WTC11 (cell line): ENCODE data around the gene CTNNA1.

Source experiments
- CTCF ChIP-seq: fragments of 200-600 bp; IDR thresholded peaks from 2 replicates; pipeline ENCODE4 v1.8.0; 2022; ENCODE audit warnings: antibody characterized with exemption
- SP1 ChIP-seq: sonication (generic); formaldehyde crosslinking; conservative IDR thresholded peaks from 2 replicates; pipeline ENCODE4 v1.8.1; 2022; ENCODE audit warnings: missing genetic modification reagents
- TF ChIP-seq, protein P1 (sequence below): sonication (generic); formaldehyde crosslinking; IDR thresholded peaks from 2 replicates; pipeline ENCODE4 v1.8.0; 2022; ENCODE audit warnings: mild to moderate bottlenecking, missing genetic modification reagents
- TF ChIP-seq, protein P2 (sequence below): sonication (generic); formaldehyde crosslinking; IDR thresholded peaks from 2 replicates; pipeline ENCODE4 v1.8.0; 2023; ENCODE audit warnings: mild to moderate bottlenecking, missing genetic modification reagents
- TF ChIP-seq, protein P3 (sequence below): sonication (generic); formaldehyde crosslinking; IDR thresholded peaks from 2 replicates; pipeline ENCODE4 v1.8.1; 2022; ENCODE audit warnings: mild to moderate bottlenecking, moderate library complexity, missing genetic modification reagents
- TF ChIP-seq, protein P4 (sequence below): fragments of 250-450 bp; sonication (Bioruptor Pico); IDR thresholded peaks from 2 replicates; pipeline ENCODE4 v1.9.0; 2021; ENCODE audit warnings: moderate library complexity, mild to moderate bottlenecking, inconsistent platforms, borderline replicate concordance
- TF ChIP-seq, protein P5 (sequence below): sonication (generic); formaldehyde crosslinking; IDR thresholded peaks from 2 replicates; pipeline ENCODE4 v1.8.1; 2023; ENCODE audit warnings: mild to moderate bottlenecking, moderate library complexity, missing genetic modification reagents

DNA sequence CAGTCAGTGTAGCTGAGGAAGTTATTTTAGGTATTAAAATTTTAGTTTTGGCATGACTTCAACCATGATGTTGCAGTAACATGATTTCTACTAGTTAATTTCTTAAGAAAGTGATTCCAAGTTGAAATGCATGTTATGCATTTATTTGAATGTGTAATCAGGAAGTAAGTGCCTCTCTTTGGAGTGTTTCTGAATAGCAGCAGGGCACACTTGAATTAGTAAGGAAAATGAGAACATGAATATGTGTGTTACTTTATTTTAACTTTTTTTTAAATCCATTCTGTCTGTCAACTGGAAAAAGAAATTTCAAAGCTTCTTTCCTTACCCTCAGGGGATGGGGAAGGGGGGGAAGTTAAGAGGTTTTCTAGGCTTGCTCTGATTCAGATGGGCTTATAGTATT lies 40.4 kb downstream of the CTNNA1 start:
- TF ChIP-seq, protein P1, sequence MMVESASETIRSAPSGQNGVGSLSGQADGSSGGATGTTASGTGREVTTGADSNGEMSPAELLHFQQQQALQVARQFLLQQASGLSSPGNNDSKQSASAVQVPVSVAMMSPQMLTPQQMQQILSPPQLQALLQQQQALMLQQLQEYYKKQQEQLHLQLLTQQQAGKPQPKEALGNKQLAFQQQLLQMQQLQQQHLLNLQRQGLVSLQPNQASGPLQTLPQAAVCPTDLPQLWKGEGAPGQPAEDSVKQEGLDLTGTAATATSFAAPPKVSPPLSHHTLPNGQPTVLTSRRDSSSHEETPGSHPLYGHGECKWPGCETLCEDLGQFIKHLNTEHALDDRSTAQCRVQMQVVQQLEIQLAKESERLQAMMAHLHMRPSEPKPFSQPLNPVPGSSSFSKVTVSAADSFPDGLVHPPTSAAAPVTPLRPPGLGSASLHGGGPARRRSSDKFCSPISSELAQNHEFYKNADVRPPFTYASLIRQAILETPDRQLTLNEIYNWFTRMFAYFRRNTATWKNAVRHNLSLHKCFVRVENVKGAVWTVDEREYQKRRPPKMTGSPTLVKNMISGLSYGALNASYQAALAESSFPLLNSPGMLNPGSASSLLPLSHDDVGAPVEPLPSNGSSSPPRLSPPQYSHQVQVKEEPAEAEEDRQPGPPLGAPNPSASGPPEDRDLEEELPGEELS (CRISPR knock-in tag), result no peak
- TF ChIP-seq CTCF (no peak), SP1 (CRISPR knock-in tag) (no peak)
- TF ChIP-seq, protein P2, sequence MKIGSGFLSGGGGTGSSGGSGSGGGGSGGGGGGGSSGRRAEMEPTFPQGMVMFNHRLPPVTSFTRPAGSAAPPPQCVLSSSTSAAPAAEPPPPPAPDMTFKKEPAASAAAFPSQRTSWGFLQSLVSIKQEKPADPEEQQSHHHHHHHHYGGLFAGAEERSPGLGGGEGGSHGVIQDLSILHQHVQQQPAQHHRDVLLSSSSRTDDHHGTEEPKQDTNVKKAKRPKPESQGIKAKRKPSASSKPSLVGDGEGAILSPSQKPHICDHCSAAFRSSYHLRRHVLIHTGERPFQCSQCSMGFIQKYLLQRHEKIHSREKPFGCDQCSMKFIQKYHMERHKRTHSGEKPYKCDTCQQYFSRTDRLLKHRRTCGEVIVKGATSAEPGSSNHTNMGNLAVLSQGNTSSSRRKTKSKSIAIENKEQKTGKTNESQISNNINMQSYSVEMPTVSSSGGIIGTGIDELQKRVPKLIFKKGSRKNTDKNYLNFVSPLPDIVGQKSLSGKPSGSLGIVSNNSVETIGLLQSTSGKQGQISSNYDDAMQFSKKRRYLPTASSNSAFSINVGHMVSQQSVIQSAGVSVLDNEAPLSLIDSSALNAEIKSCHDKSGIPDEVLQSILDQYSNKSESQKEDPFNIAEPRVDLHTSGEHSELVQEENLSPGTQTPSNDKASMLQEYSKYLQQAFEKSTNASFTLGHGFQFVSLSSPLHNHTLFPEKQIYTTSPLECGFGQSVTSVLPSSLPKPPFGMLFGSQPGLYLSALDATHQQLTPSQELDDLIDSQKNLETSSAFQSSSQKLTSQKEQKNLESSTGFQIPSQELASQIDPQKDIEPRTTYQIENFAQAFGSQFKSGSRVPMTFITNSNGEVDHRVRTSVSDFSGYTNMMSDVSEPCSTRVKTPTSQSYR (CRISPR knock-in tag), result no peak
- TF ChIP-seq, protein P3, sequence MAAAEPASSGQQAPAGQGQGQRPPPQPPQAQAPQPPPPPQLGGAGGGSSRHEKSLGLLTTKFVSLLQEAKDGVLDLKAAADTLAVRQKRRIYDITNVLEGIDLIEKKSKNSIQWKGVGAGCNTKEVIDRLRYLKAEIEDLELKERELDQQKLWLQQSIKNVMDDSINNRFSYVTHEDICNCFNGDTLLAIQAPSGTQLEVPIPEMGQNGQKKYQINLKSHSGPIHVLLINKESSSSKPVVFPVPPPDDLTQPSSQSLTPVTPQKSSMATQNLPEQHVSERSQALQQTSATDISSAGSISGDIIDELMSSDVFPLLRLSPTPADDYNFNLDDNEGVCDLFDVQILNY (CRISPR knock-in tag), result no peak
- TF ChIP-seq, protein P4, sequence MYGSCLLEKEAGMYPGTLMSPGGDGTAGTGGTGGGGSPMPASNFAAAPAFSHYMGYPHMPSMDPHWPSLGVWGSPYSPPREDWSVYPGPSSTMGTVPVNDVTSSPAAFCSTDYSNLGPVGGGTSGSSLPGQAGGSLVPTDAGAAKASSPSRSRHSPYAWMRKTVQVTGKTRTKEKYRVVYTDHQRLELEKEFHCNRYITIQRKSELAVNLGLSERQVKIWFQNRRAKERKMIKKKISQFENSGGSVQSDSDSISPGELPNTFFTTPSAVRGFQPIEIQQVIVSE, result no peak
- TF ChIP-seq, protein P5, sequence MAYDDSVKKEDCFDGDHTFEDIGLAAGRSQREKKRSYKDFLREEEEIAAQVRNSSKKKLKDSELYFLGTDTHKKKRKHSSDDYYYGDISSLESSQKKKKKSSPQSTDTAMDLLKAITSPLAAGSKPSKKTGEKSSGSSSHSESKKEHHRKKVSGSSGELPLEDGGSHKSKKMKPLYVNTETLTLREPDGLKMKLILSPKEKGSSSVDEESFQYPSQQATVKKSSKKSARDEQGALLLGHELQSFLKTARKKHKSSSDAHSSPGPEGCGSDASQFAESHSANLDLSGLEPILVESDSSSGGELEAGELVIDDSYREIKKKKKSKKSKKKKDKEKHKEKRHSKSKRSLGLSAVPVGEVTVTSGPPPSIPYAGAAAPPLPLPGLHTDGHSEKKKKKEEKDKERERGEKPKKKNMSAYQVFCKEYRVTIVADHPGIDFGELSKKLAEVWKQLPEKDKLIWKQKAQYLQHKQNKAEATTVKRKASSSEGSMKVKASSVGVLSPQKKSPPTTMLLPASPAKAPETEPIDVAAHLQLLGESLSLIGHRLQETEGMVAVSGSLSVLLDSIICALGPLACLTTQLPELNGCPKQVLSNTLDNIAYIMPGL, result no peak
